K562 (cell line): ENCODE data around the gene ZER1. TPM values are rescaled to one million over a fixed set of nuclear protein-coding genes. Genes with fewer than 3 reads are reported as not detected.

ENCODE experiments used
- ARHGAP35 ChIP-seq: fragments of 450-650 bp; IDR thresholded peaks from 2 replicates; pipeline ENCODE4 v1.6.1; 2018; ENCODE audit not compliant: partially characterized antibody
- DIDO1 ChIP-seq: fragments of 450-650 bp; IDR thresholded peaks from 2 replicates; pipeline ENCODE4 v1.6.1; 2016; ENCODE audit warnings: low read depth, missing biosample characterization, missing genetic modification characterization
- ESRRA ChIP-seq: fragments of 450-650 bp; IDR thresholded peaks from 2 replicates; pipeline ENCODE4 v1.6.1; 2014; ENCODE audit warnings: low read depth, mild to moderate bottlenecking, moderate library complexity, borderline replicate concordance
- GATAD2B ChIP-seq: fragments of 450-650 bp; IDR thresholded peaks from 2 replicates; pipeline ENCODE4 v1.6.1; 2017; ENCODE audit warnings: mild to moderate bottlenecking, borderline replicate concordance
- JUN ChIP-seq, 2 experiments: sonication (generic) in 1 of 2; formaldehyde crosslinking in 1 of 2; IDR thresholded peaks; 2 replicates each; pipeline versions ENCODE4 v1.6.1 to v1.8.0; 2012 to 2022; ENCODE audit warnings: borderline replicate concordance in 2 of 2, mild to moderate bottlenecking in 2 of 2, improper control_type of control experiment in 1 of 2, low read depth in 1 of 2, low read length in 1 of 2, missing genetic modification reagents in 1 of 2
- KDM1A ChIP-seq, 2 experiments: fragments of 450-650 bp; IDR thresholded peaks; 2 replicates each; pipeline ENCODE4 v1.6.1; 2016; ENCODE audit warnings: mild to moderate bottlenecking in 2 of 2
- L3MBTL2 ChIP-seq: fragments of 450-650 bp; IDR thresholded peaks from 2 replicates; pipeline ENCODE4 v1.6.1; 2016; ENCODE audit warnings: mild to moderate bottlenecking, moderate library complexity
- MYC ChIP-seq, 2 experiments: fragments of 250-450 bp in 1 of 2; sonication (Bioruptor Pico) in 1 of 2; IDR thresholded peaks; 2 replicates each; pipeline versions ENCODE4 v1.5.1 to v1.6.1; 2012 to 2021; ENCODE audit warnings: low read depth in 2 of 2, borderline replicate concordance in 1 of 2, improper control_type of control experiment in 1 of 2, low read length in 1 of 2, mild to moderate bottlenecking in 1 of 2, moderate library complexity in 1 of 2
- NFXL1 ChIP-seq: fragments of 450-650 bp; formaldehyde crosslinking; IDR thresholded peaks from 2 replicates; pipeline ENCODE4 v1.4.0; 2021; ENCODE audit warnings: mild to moderate bottlenecking
- NR2F6 ChIP-seq: fragments of 450-650 bp; formaldehyde crosslinking; IDR thresholded peaks from 2 replicates; pipeline ENCODE4 v1.4.0; 2020; ENCODE audit warnings: mild to moderate bottlenecking
- PHTF2 ChIP-seq: fragments of 250-450 bp; sonication (Bioruptor Pico); IDR thresholded peaks from 2 replicates; pipeline ENCODE4 v1.5.0; 2021; ENCODE audit warnings: mild to moderate bottlenecking
- POLR2B ChIP-seq: fragments of 450-650 bp; IDR thresholded peaks from 2 replicates; pipeline ENCODE4 v1.6.1; 2018; ENCODE audit warnings: low read depth; ENCODE audit not compliant: partially characterized antibody
- PRMT5 ChIP-seq: sonication (generic); formaldehyde crosslinking; IDR thresholded peaks from 2 replicates; pipeline ENCODE4 v1.5.0; 2020; ENCODE audit warnings: missing genetic modification reagents
- RBFOX2 ChIP-seq: fragments of 200-400 bp; formaldehyde crosslinking; IDR thresholded peaks from 2 replicates; pipeline ENCODE4 v1.6.1; 2017; ENCODE audit warnings: low read depth, mild to moderate bottlenecking, low read length, moderate library complexity
- RBM14 ChIP-seq: fragments of 200-400 bp; formaldehyde crosslinking; IDR thresholded peaks from 2 replicates; pipeline ENCODE4 v1.6.1; 2018; ENCODE audit warnings: low read depth, mild to moderate bottlenecking, low read length, moderate library complexity, borderline replicate concordance; ENCODE audit not compliant: insufficient read depth
- SAFB2 ChIP-seq: fragments of 200-400 bp; formaldehyde crosslinking; IDR thresholded peaks from 2 replicates; pipeline ENCODE4 v1.6.1; 2018; ENCODE audit warnings: borderline replicate concordance, low read length, low read depth, moderate library complexity; ENCODE audit not compliant: severe bottlenecking
- TBL1XR1 ChIP-seq, 2 experiments: IDR thresholded peaks; 2 replicates each; pipeline ENCODE4 v1.6.1; 2012; ENCODE audit warnings: improper control_type of control experiment in 2 of 2, low read length in 2 of 2, mild to moderate bottlenecking in 1 of 2
- TBP ChIP-seq: optimal IDR thresholded peaks from 2 replicates; pipeline ENCODE3; 2011; ENCODE audit warnings: low read depth, low read length, improper control_type of control experiment
- ZNF436 ChIP-seq: fragments of 250-450, 450-650 bp; sonication (Bioruptor Pico); formaldehyde crosslinking; IDR thresholded peaks from 2 replicates; pipeline ENCODE4 v1.7.0; 2020; ENCODE audit warnings: mild to moderate bottlenecking
- ZNF764 ChIP-seq: fragments of 250-450 bp; sonication (Bioruptor Pico); IDR thresholded peaks from 2 replicates; pipeline ENCODE4 v1.4.0; 2020; ENCODE audit warnings: low read depth, mild to moderate bottlenecking, moderate library complexity
- polyA plus RNA-seq, 8 experiments: library from polyadenylated mRNA; depleted of rRNA in 4 of 8; stranded (reverse) in 5 of 8; unstranded in 3 of 8; fragments of >200 nt; fragmentation: Nextera tagmentation in 2 of 8; fragmentation: Illumina TruSeq in 1 of 8; extraction: Ambion mirVana in 2 of 8; extraction: Trizol in 1 of 8; gene quantifications; 2 replicates each; pipeline versions ENCODE4 v1.2.1 to v1.2.3, GENCODE V29; 2011 to 2014; ENCODE audit warnings: inconsistent platforms in 1 of 8, missing spikeins in 1 of 8
- total RNA-seq, 7 experiments: library from RNA; depleted of rRNA in 6 of 7; stranded (reverse); fragments of >200 nt in 6 of 7; fragmentation: Illumina TruSeq in 2 of 7; extraction: Trizol in 2 of 7; gene quantifications; 2 replicates each; pipeline versions ENCODE4 v1.2.1 to v1.2.3, GENCODE V29; 2011 to 2021; ENCODE audit warnings: low replicate concordance in 1 of 7
- TF ChIP-seq, protein P1 (sequence below): fragments of 250-450 bp; sonication (Bioruptor Pico); IDR thresholded peaks from 2 replicates; pipeline ENCODE4 v1.5.0; 2022; ENCODE audit warnings: mild to moderate bottlenecking
- TF ChIP-seq, protein P2 (sequence below): fragments of 450-650 bp; conservative IDR thresholded peaks from 2 replicates; pipeline ENCODE4 v1.6.1; 2016; ENCODE audit warnings: missing genetic modification characterization, low read depth, mild to moderate bottlenecking, control low read depth, missing compliant biosample characterization
- TF ChIP-seq, protein P3 (sequence below): fragments of 200-800 bp; sonication (Bioruptor generic); IDR thresholded peaks from 2 replicates; pipeline ENCODE4 v1.6.1; 2017; ENCODE audit warnings: missing genetic modification characterization, missing compliant biosample characterization

Gene ZER1
- total and polyA plus RNA-seq, 9 of the 15 experiments (the other 6 are each of a cell fraction or from before 2014, with no cell fraction given), result 0.07 to 10.7 (median 6.2) TPM

DNA sequence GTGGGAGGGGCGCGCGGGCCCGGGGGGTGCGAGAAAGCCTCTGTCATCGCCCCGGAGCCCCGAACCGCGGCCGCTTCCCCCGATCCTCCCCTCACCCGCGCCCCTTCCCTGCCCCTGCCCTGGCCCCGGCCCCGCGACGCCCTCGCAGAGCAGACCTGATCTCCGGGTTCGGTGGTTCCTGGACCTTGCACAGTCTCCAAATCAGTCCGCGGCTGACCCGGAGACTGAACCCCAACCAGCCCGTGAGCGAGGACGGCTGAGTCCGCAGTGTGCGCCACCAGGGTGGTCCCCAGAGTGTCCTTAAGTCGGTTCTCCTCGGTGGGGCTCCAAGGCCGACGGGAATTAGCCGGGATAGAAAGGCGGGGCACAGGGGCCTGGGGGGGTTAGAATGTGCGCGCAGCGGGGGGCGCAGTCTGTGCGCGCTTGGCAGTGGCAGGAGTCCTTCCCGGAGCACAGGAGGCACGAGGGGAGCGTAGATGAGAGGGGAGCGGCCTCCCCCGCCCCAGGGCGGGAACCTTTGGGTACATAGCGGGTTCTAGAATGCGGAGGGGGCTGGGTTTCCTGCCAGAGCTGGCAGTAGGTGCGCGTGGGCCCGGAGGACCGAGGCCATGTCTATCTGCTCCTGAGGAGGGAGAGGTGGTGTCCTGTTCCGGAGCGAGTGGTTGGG, 68.6 kb downstream of the ZER1 start (continued):
- TF ChIP-seq PRMT5 (CRISPR knock-in tag) (no peak), MYC (IDR thresholded peaks at IDR 0.05; ENCODE audit: low read depth, low read length) (no peak; the same call in 1 of the 2 replicates), MYC (CRISPR knock-in tag; IDR thresholded peaks at IDR 0.05; ENCODE audit: borderline replicate concordance, low read depth) (no peak; the same call in 1 of the 2 replicates), GATAD2B (no peak), ESRRA (no peak), NR2F6 (CRISPR knock-in tag) (no peak), POLR2B (no peak), ARHGAP35 (no peak), TBP (peak; percentile 39), ZNF764 (CRISPR knock-in tag) (no peak), KDM1A (IDR thresholded peaks at IDR 0.05) (peak in 1 of 2 experiments; percentile 32; a peak in 1 of 4 replicates), JUN (IDR thresholded peaks at IDR 0.05; ENCODE audit: borderline replicate concordance, low read depth, low read length) (no peak), JUN (CRISPR knock-in tag; IDR thresholded peaks at IDR 0.05; ENCODE audit: borderline replicate concordance) (no peak), RBM14 (peak; percentile 72; the same call in 1 of the 2 replicates), SAFB2 (no peak), TBL1XR1 (IDR thresholded peaks at IDR 0.05; ENCODE audit: low read length in 2 of 2) (no peak), RBFOX2 (peak; percentile 3; the same call in 1 of the 2 replicates), L3MBTL2 (peak; percentile 48), NFXL1 (no peak), PHTF2 (CRISPR knock-in tag) (no peak), DIDO1 (tag) (no peak), ZNF436 (CRISPR knock-in tag) (no peak)
- TF ChIP-seq, protein P1, sequence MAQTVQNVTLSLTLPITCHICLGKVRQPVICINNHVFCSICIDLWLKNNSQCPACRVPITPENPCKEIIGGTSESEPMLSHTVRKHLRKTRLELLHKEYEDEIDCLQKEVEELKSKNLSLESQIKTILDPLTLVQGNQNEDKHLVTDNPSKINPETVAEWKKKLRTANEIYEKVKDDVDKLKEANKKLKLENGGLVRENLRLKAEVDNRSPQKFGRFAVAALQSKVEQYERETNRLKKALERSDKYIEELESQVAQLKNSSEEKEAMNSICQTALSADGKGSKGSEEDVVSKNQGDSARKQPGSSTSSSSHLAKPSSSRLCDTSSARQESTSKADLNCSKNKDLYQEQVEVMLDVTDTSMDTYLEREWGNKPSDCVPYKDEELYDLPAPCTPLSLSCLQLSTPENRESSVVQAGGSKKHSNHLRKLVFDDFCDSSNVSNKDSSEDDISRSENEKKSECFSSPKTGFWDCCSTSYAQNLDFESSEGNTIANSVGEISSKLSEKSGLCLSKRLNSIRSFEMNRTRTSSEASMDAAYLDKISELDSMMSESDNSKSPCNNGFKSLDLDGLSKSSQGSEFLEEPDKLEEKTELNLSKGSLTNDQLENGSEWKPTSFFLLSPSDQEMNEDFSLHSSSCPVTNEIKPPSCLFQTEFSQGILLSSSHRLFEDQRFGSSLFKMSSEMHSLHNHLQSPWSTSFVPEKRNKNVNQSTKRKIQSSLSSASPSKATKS (CRISPR knock-in tag), result no peak
- TF ChIP-seq, protein P2, sequence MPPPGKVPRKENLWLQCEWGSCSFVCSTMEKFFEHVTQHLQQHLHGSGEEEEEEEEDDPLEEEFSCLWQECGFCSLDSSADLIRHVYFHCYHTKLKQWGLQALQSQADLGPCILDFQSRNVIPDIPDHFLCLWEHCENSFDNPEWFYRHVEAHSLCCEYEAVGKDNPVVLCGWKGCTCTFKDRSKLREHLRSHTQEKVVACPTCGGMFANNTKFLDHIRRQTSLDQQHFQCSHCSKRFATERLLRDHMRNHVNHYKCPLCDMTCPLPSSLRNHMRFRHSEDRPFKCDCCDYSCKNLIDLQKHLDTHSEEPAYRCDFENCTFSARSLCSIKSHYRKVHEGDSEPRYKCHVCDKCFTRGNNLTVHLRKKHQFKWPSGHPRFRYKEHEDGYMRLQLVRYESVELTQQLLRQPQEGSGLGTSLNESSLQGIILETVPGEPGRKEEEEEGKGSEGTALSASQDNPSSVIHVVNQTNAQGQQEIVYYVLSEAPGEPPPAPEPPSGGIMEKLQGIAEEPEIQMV (tag), result peak; percentile 97
- TF ChIP-seq, protein P3, sequence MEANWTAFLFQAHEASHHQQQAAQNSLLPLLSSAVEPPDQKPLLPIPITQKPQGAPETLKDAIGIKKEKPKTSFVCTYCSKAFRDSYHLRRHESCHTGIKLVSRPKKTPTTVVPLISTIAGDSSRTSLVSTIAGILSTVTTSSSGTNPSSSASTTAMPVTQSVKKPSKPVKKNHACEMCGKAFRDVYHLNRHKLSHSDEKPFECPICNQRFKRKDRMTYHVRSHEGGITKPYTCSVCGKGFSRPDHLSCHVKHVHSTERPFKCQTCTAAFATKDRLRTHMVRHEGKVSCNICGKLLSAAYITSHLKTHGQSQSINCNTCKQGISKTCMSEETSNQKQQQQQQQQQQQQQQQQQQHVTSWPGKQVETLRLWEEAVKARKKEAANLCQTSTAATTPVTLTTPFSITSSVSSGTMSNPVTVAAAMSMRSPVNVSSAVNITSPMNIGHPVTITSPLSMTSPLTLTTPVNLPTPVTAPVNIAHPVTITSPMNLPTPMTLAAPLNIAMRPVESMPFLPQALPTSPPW (CRISPR knock-in tag), result peak; percentile 69
